GM12874 (cell line): ENCODE measurements around the gene SLC10A1.

Experiments used
- CTCF ChIP-seq: IDR thresholded peaks from 2 replicates; pipeline ENCODE4 v1.5.1; 2011; ENCODE audit warnings: low read depth, mild to moderate bottlenecking, control low read depth, low read length, moderate library complexity; ENCODE audit not compliant: insufficient read depth

Gene SLC10A1

GRCh38 chr14:69727860-69728259, 69.2 kb downstream of the SLC10A1 start:
- no peak for TF ChIP-seq CTCF

- TF ChIP-seq CTCF = peak; percentile 94
Measured at GRCh38 chr14:69726761-69727511, 70.1 kb downstream of the SLC10A1 start.
